CD14-positive monocyte (primary cell): Measurements from ENCODE around the gene CNTNAP2. TPM values are rescaled to one million over a fixed set of nuclear protein-coding genes. Genes with fewer than 3 reads are reported as not detected.

Experiments used
- DNase-seq, 3 donors: peaks; one replicate each; pipeline ENCODE4 v3.0.0-alpha.2; 2011 to 2022
- H2AFZ ChIP-seq: 2 replicates; pipeline ENCODE4 v1.6.0; 2012; ENCODE audit warnings: mild to moderate bottlenecking, low read depth, low read length, inconsistent platforms; ENCODE audit not compliant: insufficient read depth, poor library complexity, severe bottlenecking
- H3K27ac ChIP-seq, 2 donors: 1 replicate in 1 of 2; 2 replicates in 1 of 2; pipeline ENCODE4 v1.5.1; 2012 to 2013; ENCODE audit warnings: low read length in 2 of 2, control low read depth in 1 of 2, inconsistent platforms in 1 of 2, low read depth in 1 of 2, mild to moderate bottlenecking in 1 of 2
- H3K27me3 ChIP-seq, 2 donors: one replicate each; pipeline versions ENCODE4 v1.6.0 to v1.6.1; 2011 to 2013; ENCODE audit warnings: low read length in 2 of 2; ENCODE audit not compliant: control insufficient read depth in 2 of 2, insufficient read depth in 2 of 2
- H3K36me3 ChIP-seq, 2 donors: replicated peaks in 1 of 2; 1 replicate in 1 of 2; 2 replicates in 1 of 2; pipeline versions ENCODE4 v1.5.1 to v1.6.1; 2012 to 2013; ENCODE audit warnings: low read length in 2 of 2, control low read depth in 1 of 2, inconsistent platforms in 1 of 2, mild to moderate bottlenecking in 1 of 2; ENCODE audit not compliant: insufficient read depth in 2 of 2, control insufficient read depth in 1 of 2
- H3K4me1 ChIP-seq, 2 donors: 1 replicate in 1 of 2; 2 replicates in 1 of 2; pipeline versions ENCODE4 v1.5.1 to v1.6.1; 2012 to 2013; ENCODE audit warnings: low read length in 2 of 2, control low read depth in 1 of 2, inconsistent platforms in 1 of 2, mild to moderate bottlenecking in 1 of 2, moderate library complexity in 1 of 2; ENCODE audit not compliant: insufficient read depth in 2 of 2, control insufficient read depth in 1 of 2
- H3K4me2 ChIP-seq: replicated peaks from 2 replicates; pipeline ENCODE3; 2012; ENCODE audit warnings: low read length, moderate library complexity, mild to moderate bottlenecking; ENCODE audit not compliant: poor library complexity, severe bottlenecking; ENCODE audit errors: extremely low read depth
- H3K4me3 ChIP-seq, 3 experiments: fragments of 200-600 bp in 1 of 3; sonication (generic) in 1 of 3; replicated peaks in 1 of 3; 1 replicate in 2 of 3; 2 replicates in 1 of 3; pipeline ENCODE4 v1.5.1; 2011 to 2013; ENCODE audit warnings: low read length in 3 of 3, mild to moderate bottlenecking in 3 of 3, control low read depth in 2 of 3, low read depth in 2 of 3, inconsistent platforms in 1 of 3, moderate library complexity in 1 of 3
- H3K79me2 ChIP-seq: 2 replicates; pipeline ENCODE4 v1.6.0; 2012; ENCODE audit warnings: mild to moderate bottlenecking, control low read depth, inconsistent platforms, low read length, moderate library complexity; ENCODE audit not compliant: insufficient read depth
- H3K9ac ChIP-seq: 2 replicates; pipeline ENCODE4 v1.6.0; 2017; ENCODE audit warnings: low read length, mild to moderate bottlenecking; ENCODE audit not compliant: insufficient read depth, poor library complexity, severe bottlenecking
- H3K9me3 ChIP-seq, 2 donors: replicated peaks in 1 of 2; 1 replicate in 1 of 2; 2 replicates in 1 of 2; pipeline versions ENCODE4 v1.5.1 to v1.6.1; 2012 to 2013; ENCODE audit warnings: low read length in 2 of 2, control low read depth in 1 of 2; ENCODE audit not compliant: control insufficient read depth in 1 of 2, insufficient read depth in 1 of 2
- H4K20me1 ChIP-seq: 2 replicates; pipeline ENCODE4 v1.6.0; 2012; ENCODE audit warnings: mild to moderate bottlenecking, low read length, control low read depth, moderate library complexity; ENCODE audit not compliant: insufficient read depth
- H3K27ac Mint-ChIP-seq, 7 donors: one replicate each; pipeline ENCODE4 v1.8.0; 2020; ENCODE audit warnings: mild to moderate bottlenecking in 7 of 7, mixed read lengths in 7 of 7, moderate library complexity in 6 of 7, inconsistent platforms in 2 of 7
- H3K27me3 Mint-ChIP-seq, 3 donors: one replicate each; pipeline ENCODE4 v1.8.0; 2021 to 2022; ENCODE audit warnings: low read depth in 3 of 3, mild to moderate bottlenecking in 3 of 3, mixed read lengths in 3 of 3, moderate library complexity in 3 of 3, inconsistent platforms in 1 of 3
- H3K36me3 Mint-ChIP-seq, 2 donors: one replicate each; pipeline ENCODE4 v1.8.0; 2020; ENCODE audit warnings: mixed read lengths in 2 of 2, inconsistent platforms in 1 of 2, mild to moderate bottlenecking in 1 of 2
- H3K4me1 Mint-ChIP-seq: one replicate; pipeline ENCODE4 v1.8.0; 2020; ENCODE audit warnings: mild to moderate bottlenecking, mixed read lengths
- H3K4me3 Mint-ChIP-seq, 2 donors: one replicate each; pipeline ENCODE4 v1.8.0; 2020; ENCODE audit warnings: mild to moderate bottlenecking in 2 of 2, mixed read lengths in 2 of 2, moderate library complexity in 1 of 2
- H3K9me3 Mint-ChIP-seq, 7 donors: one replicate each; pipeline ENCODE4 v1.8.0; 2020 to 2022; ENCODE audit warnings: mixed read lengths in 7 of 7, mild to moderate bottlenecking in 6 of 7, moderate library complexity in 6 of 7, inconsistent platforms in 2 of 7
- WGBS: methylation state at CpG from one replicate; pipeline ENCODE4 v1.1.5; 2013; ENCODE audit warnings: missing lambda C conversion rate; ENCODE audit not compliant: insufficient coverage; 5-methylcytosine and 5-hydroxymethylcytosine counted together
- intact Hi-C, 2 donors: fragments of 100-400 bp; cut with micrococcal nuclease; formaldehyde crosslinking; loops; one replicate each; pipeline versions ENCODE4 v1.15.0 to v1.15.1; 2023
- polyA plus RNA-seq, 3 donors: library from polyadenylated mRNA; depleted of rRNA in 1 of 3; unstranded in 2 of 3; stranded (reverse) in 1 of 3; fragments of 300-500 nt in 2 of 3; fragments of >200 nt in 1 of 3; fragmentation: Illumina TruSeq in 2 of 3; gene quantifications; 1 replicate in 2 of 3; 2 replicates in 1 of 3; pipeline ENCODE4 v1.2.3, GENCODE V29; 2012 to 2021
- TF ChIP-seq, protein P1 (sequence below): fragments of 200-600 bp; IDR thresholded peaks from one replicate; pipeline ENCODE4 v1.8.0; 2022; ENCODE audit warnings: antibody characterized with exemption, mild to moderate bottlenecking

CNTNAP2 gene
- polyA plus RNA-seq, 3 donors: 0.01 TPM; not detected in 2

- Histone ChIP-seq H3K79me2 (no peaks in the 10 kb centered on the region), H3K27me3 (peaks cover 15 to 34% of the 10 kb centered on the region in 2 donors), H3K9me3 (no peaks in the 10 kb centered on the region), H3K4me2 (peak overlapping the region; percentile 73), H3K27ac (no peak overlapping the region), H3K4me1 (peaks cover 0 to 9% of the 10 kb centered on the region in 2 donors), H2AFZ (no peak overlapping the region), H3K36me3 (no peaks in the 10 kb centered on the region), H3K9ac (no peak overlapping the region), H4K20me1 (no peaks in the 10 kb centered on the region), H3K4me3 (peak overlapping the region in 1 of 3 experiments; percentile 63)
- TF ChIP-seq, protein P1, sequence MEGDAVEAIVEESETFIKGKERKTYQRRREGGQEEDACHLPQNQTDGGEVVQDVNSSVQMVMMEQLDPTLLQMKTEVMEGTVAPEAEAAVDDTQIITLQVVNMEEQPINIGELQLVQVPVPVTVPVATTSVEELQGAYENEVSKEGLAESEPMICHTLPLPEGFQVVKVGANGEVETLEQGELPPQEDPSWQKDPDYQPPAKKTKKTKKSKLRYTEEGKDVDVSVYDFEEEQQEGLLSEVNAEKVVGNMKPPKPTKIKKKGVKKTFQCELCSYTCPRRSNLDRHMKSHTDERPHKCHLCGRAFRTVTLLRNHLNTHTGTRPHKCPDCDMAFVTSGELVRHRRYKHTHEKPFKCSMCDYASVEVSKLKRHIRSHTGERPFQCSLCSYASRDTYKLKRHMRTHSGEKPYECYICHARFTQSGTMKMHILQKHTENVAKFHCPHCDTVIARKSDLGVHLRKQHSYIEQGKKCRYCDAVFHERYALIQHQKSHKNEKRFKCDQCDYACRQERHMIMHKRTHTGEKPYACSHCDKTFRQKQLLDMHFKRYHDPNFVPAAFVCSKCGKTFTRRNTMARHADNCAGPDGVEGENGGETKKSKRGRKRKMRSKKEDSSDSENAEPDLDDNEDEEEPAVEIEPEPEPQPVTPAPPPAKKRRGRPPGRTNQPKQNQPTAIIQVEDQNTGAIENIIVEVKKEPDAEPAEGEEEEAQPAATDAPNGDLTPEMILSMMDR: no peak
- no peaks in the 10 kb centered on the region for H3K36me3 Mint-ChIP-seq
- no peak overlapping the region for H3K27ac Mint-ChIP-seq
- intact Hi-C loops: no loop called here
- H3K9me3 Mint-ChIP-seq: peaks cover 0 to 6% (median 0%) of the 10 kb centered on the region in 7 donors
- DNase-seq: no peak
- peaks cover 13% of the 10 kb centered on the region for H3K4me1 Mint-ChIP-seq
- H3K4me3 Mint-ChIP-seq: peak overlapping the region; percentile 56 to 88
- H3K27me3 Mint-ChIP-seq: peaks cover 21 to 32% (median 28%) of the 10 kb centered on the region in 3 donors
- 21% methylated on average over 12 of the region's 15 CpGs for WGBS
These were observed 1.1 kb upstream of the CNTNAP2 start for GRCh38 chr7:146115548-146115850.

GRCh38 chr7:146115851-146116520 lies 615 bp upstream of the CNTNAP2 start:
- no peak for DNase-seq
- H3K9ac ChIP-seq: no peak overlapping the region
- no peak overlapping the region for H2AFZ ChIP-seq
- H4K20me1 ChIP-seq: no peaks in the 10 kb centered on the region
- peak overlapping the region in 2 of 3 experiments; percentile 2 to 63 for H3K4me3 ChIP-seq
- Mint-ChIP-seq H3K9me3 (peaks cover 0 to 6% (median 0%) of the 10 kb centered on the region in 7 donors), H3K4me3 (peak overlapping the region; percentile 56 to 88), H3K4me1 (peaks cover 13% of the 10 kb centered on the region), H3K27me3 (peaks cover 21 to 32% (median 28%) of the 10 kb centered on the region in 3 donors), H3K36me3 (no peaks in the 10 kb centered on the region), H3K27ac (no peak overlapping the region)
- peaks cover 15 to 34% of the 10 kb centered on the region in 2 donors for H3K27me3 ChIP-seq
- TF ChIP-seq, protein P1: no peak
- no peaks in the 10 kb centered on the region for H3K79me2 ChIP-seq
- under 1% methylated on average over 56 of the region's 62 CpGs for WGBS
- H3K4me1 ChIP-seq: peaks cover 0 to 9% of the 10 kb centered on the region in 2 donors
- H3K36me3 ChIP-seq: no peaks in the 10 kb centered on the region
- H3K27ac ChIP-seq: no peak overlapping the region
- H3K9me3 ChIP-seq: no peaks in the 10 kb centered on the region
- peak overlapping the region; percentile 73 for H3K4me2 ChIP-seq
- intact Hi-C loops: no loop called here
